PC-9 (cell line): ENCODE data around the gene ALDH18A1.

Experiments
- CTCF ChIP-seq: fragments of 200-600 bp; sonication (generic); conservative IDR thresholded peaks from 2 replicates; pipeline ENCODE4 v1.6.1; 2017; ENCODE audit warnings: mixed run types, antibody characterized with exemption, mild to moderate bottlenecking, moderate library complexity
- EZH2 ChIP-seq: fragments of 200-600 bp; sonication (generic); IDR thresholded peaks from 2 replicates; pipeline ENCODE4 v1.8.0; 2017; ENCODE audit warnings: antibody characterized with exemption, low read depth

GRCh38 chr10:95644901-95645300, 11.6 kb downstream of the ALDH18A1 start:
- TF ChIP-seq CTCF (no peak), EZH2 (no peak)
